ENCODE results near the gene DTD1. TPM values are rescaled to one million over a fixed set of nuclear protein-coding genes. Genes with fewer than 3 reads are reported as not detected.

DTD1 gene
- total RNA-seq, 2 donors from 2014 or later: 8.9 to 16.1 TPM

GRCh38 chr20:18694071-18694470, 106.2 kb downstream of the DTD1 start:
- Histone ChIP-seq H3K27ac (no peak overlapping the region), H3K9me3 (no peaks in the 10 kb centered on the region), H3K4me1 (no peaks in the 10 kb centered on the region), H3K4me3 (no peak overlapping the region), H3K36me3 (replicated peaks in 1 of 2; ENCODE audit: insufficient read depth in 1 of 2, low read depth in 2 of 2) (no peaks in the 10 kb centered on the region), H3K27me3 (no peaks in the 10 kb centered on the region)
- whole genome bisulfite sequencing, 2 donors: 88 to 94% methylated on average over 6 of the region's 6 CpGs
- ATAC-seq: no peak
- DNase-seq: no peak
- no peak for TF ChIP-seq POLR2A (IDR thresholded peaks at IDR 0.05)
- no peak for TF ChIP-seq CTCF (IDR thresholded peaks at IDR 0.05)
- intact Hi-C loops (cut with DNase I): no loop called here

DNA sequence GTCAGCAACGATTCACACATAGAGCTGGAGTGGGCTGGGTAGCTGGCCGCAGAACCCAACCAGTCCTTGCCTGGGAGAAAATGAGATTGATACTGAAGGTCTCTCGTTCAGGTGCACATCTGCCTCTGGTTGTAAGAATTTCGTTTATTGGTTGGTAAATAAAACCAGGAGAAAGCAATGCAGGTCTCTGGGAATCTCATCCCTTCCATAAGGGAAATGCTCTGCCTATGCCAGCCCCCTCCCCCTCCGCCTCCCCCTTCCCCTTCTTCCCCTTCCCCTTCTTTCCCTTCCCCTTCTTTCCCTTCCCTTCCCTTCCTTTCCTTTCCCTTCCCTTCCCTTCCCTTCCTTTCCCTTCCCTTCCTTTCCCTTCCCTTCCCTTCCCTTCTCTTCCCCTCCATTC, 107.3 kb downstream of the DTD1 start:
- no peak for ATAC-seq
- H3K27me3 ChIP-seq: no peaks in the 10 kb centered on the region
- whole genome bisulfite sequencing, 2 donors: 86 to 89% methylated on average over 4 to 5 of the region's 5 CpGs
- no peak overlapping the region for H3K4me3 ChIP-seq
- H3K9me3 ChIP-seq: no peaks in the 10 kb centered on the region
- DNase-seq: no peak
- H3K27ac ChIP-seq: no peak overlapping the region
- no peaks in the 10 kb centered on the region for H3K4me1 ChIP-seq
- H3K36me3 ChIP-seq (replicated peaks in 1 of 2; ENCODE audit: insufficient read depth in 1 of 2, low read depth in 2 of 2): no peaks in the 10 kb centered on the region
- TF ChIP-seq CTCF (IDR thresholded peaks at IDR 0.05) (no peak), POLR2A (IDR thresholded peaks at IDR 0.05) (no peak)
- intact Hi-C loops (cut with DNase I): no loop called here

DNA sequence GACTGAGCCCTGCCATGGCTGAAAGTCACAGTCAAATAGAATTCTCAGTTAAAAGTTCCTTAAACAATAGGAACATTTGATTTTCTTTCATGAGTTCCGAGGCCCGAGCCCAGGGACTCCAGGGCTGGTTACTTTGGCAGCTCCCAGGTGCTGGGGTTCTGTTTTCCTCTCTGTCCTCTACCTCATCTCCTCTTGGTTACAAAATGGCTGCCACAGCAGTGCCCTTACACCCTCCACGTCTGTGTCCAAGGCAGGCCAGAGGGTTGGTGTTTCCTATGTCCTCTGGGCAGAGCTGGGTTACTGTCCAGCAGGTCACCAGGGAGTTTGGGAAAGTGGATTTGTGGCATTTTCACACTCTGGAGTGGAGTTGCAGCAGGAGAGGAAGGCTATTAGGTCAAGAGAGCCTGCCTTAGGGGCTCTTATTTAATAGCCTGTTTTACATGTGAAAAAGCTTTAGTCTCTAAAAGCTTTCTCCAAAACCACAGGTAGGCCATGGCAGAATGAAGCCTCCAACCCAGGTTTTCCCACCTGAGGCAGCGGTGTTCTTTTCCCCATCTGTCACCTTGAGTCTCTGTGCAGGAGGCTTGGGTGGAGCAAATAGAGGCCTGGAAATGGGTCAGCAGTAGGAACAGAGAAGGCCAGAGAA, 111.0 kb downstream of the DTD1 start:
- WGBS, 2 donors: 90 to 98% methylated on average over 4 of the region's 4 CpGs
- intact Hi-C loops (cut with DNase I): no loop called here
- no peak for ATAC-seq

GRCh38 chr20:18701969-18702368, 114.1 kb downstream of the DTD1 start:
- no peak for TF ChIP-seq POLR2A (IDR thresholded peaks at IDR 0.05)
- TF ChIP-seq CTCF (IDR thresholded peaks at IDR 0.05): no peak
- ATAC-seq (no peak), DNase-seq (no peak)
- WGBS, 2 donors: 64 to 78% methylated on average over 3 of the region's 3 CpGs
- no peak overlapping the region for H3K4me3 ChIP-seq
- H3K27me3 ChIP-seq: no peaks in the 10 kb centered on the region
- no peak overlapping the region for H3K27ac ChIP-seq
- no peaks in the 10 kb centered on the region for H3K9me3 ChIP-seq
- no peaks in the 10 kb centered on the region for H3K36me3 ChIP-seq (replicated peaks in 1 of 2; ENCODE audit: insufficient read depth in 1 of 2, low read depth in 2 of 2)
- no peaks in the 10 kb centered on the region for H3K4me1 ChIP-seq
- intact Hi-C loops (cut with DNase I): no loop called here

More for the DNA sequence above, 111.0 kb downstream of the DTD1 start:
- Histone ChIP-seq H3K4me1 (no peaks in the 10 kb centered on the region), H3K4me3 (no peak overlapping the region), H3K27ac (no peak overlapping the region), H3K36me3 (replicated peaks in 1 of 2; ENCODE audit: insufficient read depth in 1 of 2, low read depth in 2 of 2) (no peaks in the 10 kb centered on the region), H3K9me3 (no peaks in the 10 kb centered on the region), H3K27me3 (no peaks in the 10 kb centered on the region)
- DNase-seq: no peak
- TF ChIP-seq CTCF (IDR thresholded peaks at IDR 0.05) (no peak), POLR2A (IDR thresholded peaks at IDR 0.05) (no peak)

GRCh38 chr20:18702736-18703135, 114.9 kb downstream of the DTD1 start:
- ATAC-seq: no peak
- intact Hi-C loops (cut with DNase I): no loop called here

More at GRCh38 chr20:18702736-18703135, 114.9 kb downstream of the DTD1 start:
- no peak for DNase-seq
- 58 to 62% methylated on average over 3 of the region's 3 CpGs for WGBS, 2 donors
- H3K27ac ChIP-seq: no peak overlapping the region
- no peaks in the 10 kb centered on the region for H3K36me3 ChIP-seq (replicated peaks in 1 of 2; ENCODE audit: insufficient read depth in 1 of 2, low read depth in 2 of 2)
- no peak for TF ChIP-seq POLR2A (IDR thresholded peaks at IDR 0.05)
- no peak for TF ChIP-seq CTCF (IDR thresholded peaks at IDR 0.05)
- no peaks in the 10 kb centered on the region for H3K4me1 ChIP-seq
- H3K9me3 ChIP-seq: no peaks in the 10 kb centered on the region
- H3K4me3 ChIP-seq: no peak overlapping the region
- no peaks in the 10 kb centered on the region for H3K27me3 ChIP-seq
